SK-N-SH (cell line): ENCODE measurements around the gene NPY4R.
"Not testable (repeated sequence)": the region's sequence is repeated elsewhere in the genome, so short reads cannot be mapped to it uniquely, and the experiment has no call there.

Experiments used
- CTCF ChIP-seq: fragments of 200-600 bp; sonication (generic); IDR thresholded peaks from 2 replicates; pipeline ENCODE4 v1.6.1; 2017; ENCODE audit warnings: antibody characterized with exemption, mild to moderate bottlenecking, moderate library complexity
- POLR2AphosphoS5 ChIP-seq: IDR thresholded peaks from 2 replicates; pipeline ENCODE4 v1.6.1; 2012; ENCODE audit warnings: low read depth, low read length

- TF ChIP-seq POLR2AphosphoS5, CTCF: not testable (repeated sequence)
Observed at GRCh38 chr10:46512725-46513124, 47.0 kb upstream of the NPY4R start.
